ENCODE measurements around the gene C12orf76.

The C12orf76 gene

GRCh38 chr12:109998904-109999648 is 49.2 kb downstream of the C12orf76 start, which contains the start of gene ANKRD13A (continued):
- TF ChIP-seq ZBTB44 (tag by site-specific recombination; IDR thresholded peaks at IDR 0.05) (peak; percentile 90), PRDM6 (tag by site-specific recombination; IDR thresholded peaks at IDR 0.05) (no peak; the same call in 1 of the 2 replicates), ZNF2 (tag by site-specific recombination; IDR thresholded peaks at IDR 0.05) (peak; percentile 96), TSHZ1 (tag by site-specific recombination; IDR thresholded peaks at IDR 0.05; ENCODE audit: borderline replicate concordance) (peak; percentile 52; the same call in 1 of the 2 replicates), ZNF398 (tag by site-specific recombination; IDR thresholded peaks at IDR 0.05) (no peak), ZSCAN16 (tag by site-specific recombination; IDR thresholded peaks at IDR 0.05) (peak; percentile 77), ZNF138 (tag by site-specific recombination; IDR thresholded peaks at IDR 0.05; ENCODE audit: borderline replicate concordance) (no peak), ATF2 (tag by site-specific recombination; IDR thresholded peaks at IDR 0.05; ENCODE audit: low read depth) (no peak), ZNF785 (tag by site-specific recombination; IDR thresholded peaks at IDR 0.05) (no peak), PRDM4 (tag by site-specific recombination; IDR thresholded peaks at IDR 0.05) (peak; percentile 71; the same call in 1 of the 2 replicates), ZNF174 (tag by site-specific recombination; IDR thresholded peaks at IDR 0.05) (no peak), SP3 (tag by site-specific recombination; IDR thresholded peaks at IDR 0.05) (peak; percentile 78), YY2 (tag by site-specific recombination; IDR thresholded peaks at IDR 0.05) (peak; percentile 72; the same call in 1 of the 2 replicates), ZNF114 (tag by site-specific recombination; IDR thresholded peaks at IDR 0.05) (no peak), SP2 (tag by site-specific recombination; IDR thresholded peaks at IDR 0.05) (peak; percentile 56), ZNF146 (tag by site-specific recombination; IDR thresholded peaks at IDR 0.05) (peak; percentile 46; the same call in 1 of the 2 replicates), GLI2 (tag by site-specific recombination; IDR thresholded peaks at IDR 0.05; ENCODE audit: borderline replicate concordance, low read depth) (no peak), FEZF1 (tag by site-specific recombination; IDR thresholded peaks at IDR 0.05) (peak; percentile 80), ZNF692 (tag by site-specific recombination; IDR thresholded peaks at IDR 0.05) (peak; percentile 80), REPIN1 (tag by site-specific recombination; IDR thresholded peaks at IDR 0.05; ENCODE audit: low read depth) (0 out of 2 replicates have a peak, but pooled peaks have one; percentile 45), ZSCAN18 (tag by site-specific recombination; IDR thresholded peaks at IDR 0.05) (peak; percentile 94)
